Renal cortical epithelial cell (primary cell): ENCODE data around the gene RERE. TPM values are rescaled to one million over a fixed set of nuclear protein-coding genes. Genes with fewer than 3 reads are reported as not detected.

Source experiments
- DNase-seq: peaks from one replicate; pipeline ENCODE4 v3.0.0-alpha.2; 2011; ENCODE audit warnings: low read depth
- total RNA-seq: library from RNA; depleted of rRNA; stranded (reverse); fragments of >200 nt; gene quantifications from 2 replicates; pipeline ENCODE4 v1.2.3, GENCODE V29; 2014

RERE gene
- total RNA-seq, 1 donor from 2014 or later: 57.8 TPM

DNA sequence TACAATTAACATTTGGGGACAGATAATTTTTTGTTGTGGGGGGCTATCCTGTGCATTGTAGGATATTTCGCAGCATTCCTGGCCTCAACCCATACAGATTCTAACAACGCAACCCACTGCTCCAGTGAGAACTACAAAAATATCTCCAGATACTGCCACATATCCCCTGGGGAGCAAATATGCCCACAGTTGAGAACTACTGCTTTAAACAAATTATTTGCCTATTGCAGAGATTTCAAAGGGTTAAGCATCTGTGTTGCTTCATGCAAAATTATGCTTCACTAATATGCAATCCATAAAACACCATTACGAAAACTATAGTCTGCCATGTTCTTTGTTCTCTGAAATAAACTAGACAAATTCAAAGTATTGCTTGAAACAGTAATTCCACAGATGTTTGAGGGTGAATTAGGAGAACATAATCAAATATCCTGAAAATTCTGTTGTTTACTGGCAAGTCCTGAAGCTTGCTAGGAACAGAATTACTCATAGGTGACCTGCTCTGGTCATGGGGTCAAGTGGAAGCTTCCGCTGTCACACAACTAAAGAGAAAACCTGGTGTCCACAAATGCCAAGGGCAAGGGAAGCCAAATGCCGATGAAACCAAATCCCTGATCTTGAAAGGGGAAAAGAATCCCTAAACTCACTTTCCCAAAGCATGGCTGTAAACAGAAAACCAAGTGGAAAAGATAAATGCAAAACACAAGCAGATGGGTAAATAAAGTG, 149.4 kb downstream of the RERE start:
- peak; percentile 81 for DNase-seq

DNA sequence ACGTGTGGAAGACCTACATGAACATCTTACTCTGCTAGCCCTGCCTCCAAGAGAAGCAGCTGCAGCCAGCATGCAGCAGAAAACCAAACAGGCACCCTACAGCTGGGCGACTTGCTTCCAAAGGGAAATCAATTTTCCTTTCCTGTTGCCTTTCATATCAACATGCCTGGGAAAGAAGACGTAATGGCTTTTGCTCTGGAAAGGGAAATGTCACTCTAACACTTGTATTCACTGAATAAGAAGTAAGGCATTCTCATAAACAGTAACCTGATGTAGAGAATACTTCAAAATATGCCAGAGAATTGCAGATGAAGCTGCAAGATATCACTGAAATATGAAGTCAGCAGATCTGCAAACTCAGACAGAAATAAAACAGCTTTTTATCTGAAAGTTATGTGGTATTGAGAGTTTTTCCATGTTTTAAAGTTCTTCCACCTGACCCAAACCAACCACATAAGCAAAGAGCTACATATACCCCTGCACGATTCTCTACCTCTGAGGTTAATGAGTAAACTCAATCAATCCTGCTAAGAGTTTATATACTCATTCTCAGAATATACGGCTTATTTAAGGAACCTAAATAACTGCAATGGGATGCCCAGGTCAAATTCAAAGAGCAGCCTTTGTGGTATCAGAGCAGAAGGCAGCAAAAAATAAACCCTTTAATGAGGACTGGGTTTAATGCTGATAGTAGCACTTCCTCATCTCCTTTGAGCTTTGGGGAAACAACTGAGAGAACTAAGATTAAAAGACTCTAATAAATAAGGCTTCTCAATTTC, 150.9 kb downstream of the RERE start:
- DNase-seq: peak; percentile 43

GRCh38 chr1:8665833-8666232, 151.6 kb downstream of the RERE start:
- no peak for DNase-seq

GRCh38 chr1:8664887-8665286, 152.6 kb downstream of the RERE start:
- no peak for DNase-seq

GRCh38 chr1:8663915-8664329, 153.5 kb downstream of the RERE start:
- peak; percentile 52 for DNase-seq

DNA sequence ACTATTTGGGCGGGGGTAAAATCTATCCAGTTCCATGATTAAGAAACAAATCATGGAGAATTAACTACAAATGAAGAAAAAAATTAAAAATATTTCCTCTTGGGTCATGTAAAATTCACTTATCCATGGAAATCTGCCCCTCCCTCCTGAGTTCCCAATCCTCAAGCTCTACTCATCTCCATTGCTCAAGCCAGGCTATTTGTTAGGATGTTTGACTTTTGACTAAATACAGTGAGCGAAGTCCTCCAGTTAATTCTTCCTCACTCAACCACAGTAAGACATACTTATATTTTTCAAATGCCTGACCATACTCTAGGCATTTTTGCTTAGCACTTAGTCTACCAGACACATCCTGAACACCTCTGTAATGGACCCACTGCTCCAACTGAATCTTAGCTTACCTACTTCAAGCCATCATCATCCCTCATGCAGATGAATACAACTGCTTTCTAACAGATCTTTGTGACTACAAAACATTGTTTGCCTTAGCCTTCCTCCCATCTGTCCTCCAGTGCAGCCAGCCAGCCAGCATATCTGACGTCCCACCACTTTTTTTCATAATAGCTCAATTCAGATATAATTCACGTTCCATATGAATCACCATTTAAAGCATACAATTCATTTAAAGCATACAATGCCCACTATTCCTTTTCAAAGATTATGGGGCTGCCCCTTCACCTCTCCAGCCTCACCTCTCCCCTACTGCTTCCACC, 154.2 kb downstream of the RERE start:
- DNase-seq: no peak

DNA sequence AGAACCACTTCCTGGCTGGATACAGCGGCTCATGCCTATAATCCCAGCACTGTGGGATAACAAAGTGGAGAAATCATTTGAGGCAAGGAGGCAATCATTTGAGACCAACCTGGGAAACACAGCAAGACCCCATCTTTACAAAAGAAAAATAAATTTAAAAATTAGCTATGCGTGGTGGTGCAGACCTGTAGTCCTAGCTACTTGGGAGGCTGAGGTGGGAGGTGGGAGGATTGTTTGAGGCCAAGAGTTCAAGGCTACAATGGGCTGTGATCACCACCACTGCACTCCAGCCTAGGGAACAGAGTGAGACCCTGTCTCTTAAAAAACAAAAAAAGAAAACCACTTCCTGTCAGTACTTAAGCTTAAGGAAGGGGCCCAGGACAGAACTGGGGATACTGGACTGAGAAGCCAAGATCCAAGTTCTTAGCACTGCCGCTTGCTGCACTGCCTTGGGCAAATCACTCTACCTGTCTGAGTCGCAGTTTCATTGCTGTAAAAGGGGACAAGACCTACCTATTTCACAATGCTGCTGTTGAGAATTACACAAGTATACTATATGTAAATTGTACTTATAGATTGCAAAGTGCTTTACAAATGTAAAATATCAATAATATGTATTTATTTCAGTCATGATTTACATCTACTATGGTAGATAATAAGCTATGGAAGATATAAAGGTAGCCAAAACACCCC, 154.9 kb downstream of the RERE start:
- no peak for DNase-seq

DNA sequence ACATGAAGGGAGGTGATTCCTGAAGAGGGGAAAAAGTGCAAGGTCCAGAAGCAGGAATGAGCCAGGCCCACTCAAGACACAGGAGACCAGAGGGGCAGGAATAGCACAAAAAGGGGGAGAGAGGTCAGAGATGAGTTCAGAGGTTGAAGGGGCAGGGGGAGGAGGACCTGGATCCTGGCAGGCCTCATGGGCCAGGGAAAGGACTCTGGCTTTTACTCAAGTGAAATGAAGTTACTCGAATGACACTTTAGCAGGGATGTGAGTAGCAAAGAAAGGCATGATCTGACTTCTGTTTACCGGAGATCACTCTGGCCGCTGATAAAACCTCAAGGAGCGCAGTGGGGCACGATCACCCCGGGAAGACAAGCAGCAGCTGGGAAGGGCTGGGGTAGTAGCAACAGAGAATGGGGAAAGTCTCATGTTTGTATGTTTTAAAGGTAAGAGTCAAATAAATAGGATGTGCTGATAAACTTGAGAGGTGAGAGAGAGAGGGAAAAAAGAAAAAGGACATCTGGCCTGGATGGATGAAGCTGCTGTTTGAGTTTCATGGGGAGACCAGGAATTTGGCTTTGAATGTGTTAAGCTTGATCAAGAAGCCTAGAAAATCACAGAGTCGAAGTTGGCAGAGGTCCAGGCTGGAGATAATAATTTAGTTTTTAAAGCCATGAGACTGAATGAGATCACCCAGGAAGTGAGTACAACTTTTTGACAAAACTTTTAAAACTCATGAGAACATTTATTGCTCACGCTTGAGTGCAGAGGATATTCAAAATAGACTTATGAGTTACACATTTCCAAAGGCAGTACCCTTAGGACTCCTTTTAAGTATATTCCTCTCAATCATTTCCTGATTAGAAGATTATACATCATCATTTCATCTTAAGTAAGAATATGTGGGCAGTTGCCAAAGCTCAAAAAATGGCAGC, 156.0 kb downstream of the RERE start:
- peak; percentile 90 for DNase-seq

DNA sequence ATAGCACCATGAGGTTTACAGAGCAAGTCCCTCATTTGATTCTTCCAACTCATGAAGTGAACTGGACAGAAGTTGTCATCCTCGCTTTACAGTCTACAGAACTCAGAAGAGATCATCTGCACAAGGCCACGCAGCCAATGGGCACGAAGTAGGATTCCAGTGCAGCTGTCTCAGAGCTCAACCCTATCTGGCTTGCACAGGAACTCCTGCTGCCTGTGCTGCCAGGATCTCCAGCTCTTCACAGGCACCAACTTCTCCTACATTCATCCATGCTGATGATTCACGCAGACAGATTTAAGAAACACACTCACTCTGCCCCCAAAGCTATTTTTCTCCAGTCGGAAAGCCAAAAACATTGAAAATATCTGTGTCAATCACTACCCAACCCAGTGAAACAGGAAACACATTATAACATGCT, 157.0 kb downstream of the RERE start:
- peak; percentile 75 for DNase-seq

- DNase-seq: no peak
Measured at GRCh38 chr1:8659593-8659992, 157.8 kb downstream of the RERE start.

GRCh38 chr1:8653878-8654277, 163.6 kb downstream of the RERE start:
- peak; percentile 54 for DNase-seq

DNA sequence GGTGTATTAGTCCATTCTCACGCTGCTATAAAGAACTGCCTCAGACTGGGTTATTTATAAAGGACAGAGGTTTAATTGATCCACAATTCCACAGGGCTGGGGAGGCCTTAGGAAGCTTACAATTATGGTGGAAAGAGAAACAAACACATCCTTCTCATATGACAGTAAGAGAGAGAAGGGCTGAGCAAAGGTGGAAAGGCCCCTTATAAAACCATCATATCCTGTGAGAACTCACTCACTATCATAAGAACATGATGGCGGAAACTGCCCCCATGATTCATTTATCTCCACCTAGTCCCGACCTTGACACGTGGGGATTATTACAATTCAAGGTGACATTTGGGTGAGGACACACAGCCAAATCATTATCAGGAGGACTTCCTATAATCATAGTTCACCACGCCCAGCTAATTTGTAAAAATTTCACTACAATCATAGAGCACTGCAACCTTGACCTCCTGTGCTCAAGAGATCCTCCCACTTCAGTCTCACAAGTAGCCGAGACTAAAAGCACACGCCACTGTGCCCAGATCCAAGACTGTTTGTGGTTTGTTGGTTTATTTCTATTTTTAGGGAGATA, 164.9 kb downstream of the RERE start:
- DNase-seq: no peak

- DNase-seq: no peak
Measured at GRCh38 chr1:8651962-8652361, 165.5 kb downstream of the RERE start.

- no peak for DNase-seq
Measured at GRCh38 chr1:8651236-8651890, 166.1 kb downstream of the RERE start.

- no peak for DNase-seq
Measured at GRCh38 chr1:8649875-8650274, 167.6 kb downstream of the RERE start.

DNA sequence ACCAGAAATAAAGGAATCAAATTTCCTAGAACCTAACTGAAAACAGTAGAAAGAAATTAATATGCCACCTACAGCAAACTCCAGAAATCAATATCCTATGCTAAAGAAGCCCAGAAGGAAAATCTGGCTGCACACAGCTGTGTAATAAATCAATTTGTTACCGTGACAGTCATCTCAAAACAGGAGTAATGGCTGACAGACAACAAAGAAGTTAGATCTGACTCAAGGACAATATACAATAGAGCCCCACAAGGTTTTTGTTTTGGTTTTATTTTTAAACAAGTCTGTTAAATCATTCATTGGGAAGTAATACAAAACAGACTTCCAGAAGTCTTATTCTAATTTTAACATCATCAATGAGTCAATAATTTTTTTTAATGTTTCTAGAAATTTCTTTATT, 168.4 kb downstream of the RERE start:
- peak; percentile 55 for DNase-seq

DNA sequence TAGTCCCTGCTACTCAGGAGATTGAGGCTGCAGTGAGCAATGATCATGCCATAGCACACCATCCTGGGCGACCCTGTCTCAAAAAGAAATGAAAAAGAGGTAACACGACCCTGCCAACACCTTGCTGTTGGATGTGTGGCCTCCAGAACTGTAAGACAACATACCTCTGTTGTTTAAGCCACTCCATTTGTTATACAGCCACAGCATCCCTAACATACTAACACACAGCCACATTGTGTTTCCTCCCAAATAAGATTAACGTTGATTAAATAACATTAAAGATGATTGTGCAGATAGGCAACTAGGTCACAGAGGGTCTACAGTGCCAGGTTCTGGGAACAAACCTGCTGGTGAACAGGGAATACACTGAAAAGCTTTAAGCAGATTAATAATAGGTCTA, 170.4 kb downstream of the RERE start:
- no peak for DNase-seq

GRCh38 chr1:8646189-8646588, 171.3 kb downstream of the RERE start:
- DNase-seq: no peak

DNA sequence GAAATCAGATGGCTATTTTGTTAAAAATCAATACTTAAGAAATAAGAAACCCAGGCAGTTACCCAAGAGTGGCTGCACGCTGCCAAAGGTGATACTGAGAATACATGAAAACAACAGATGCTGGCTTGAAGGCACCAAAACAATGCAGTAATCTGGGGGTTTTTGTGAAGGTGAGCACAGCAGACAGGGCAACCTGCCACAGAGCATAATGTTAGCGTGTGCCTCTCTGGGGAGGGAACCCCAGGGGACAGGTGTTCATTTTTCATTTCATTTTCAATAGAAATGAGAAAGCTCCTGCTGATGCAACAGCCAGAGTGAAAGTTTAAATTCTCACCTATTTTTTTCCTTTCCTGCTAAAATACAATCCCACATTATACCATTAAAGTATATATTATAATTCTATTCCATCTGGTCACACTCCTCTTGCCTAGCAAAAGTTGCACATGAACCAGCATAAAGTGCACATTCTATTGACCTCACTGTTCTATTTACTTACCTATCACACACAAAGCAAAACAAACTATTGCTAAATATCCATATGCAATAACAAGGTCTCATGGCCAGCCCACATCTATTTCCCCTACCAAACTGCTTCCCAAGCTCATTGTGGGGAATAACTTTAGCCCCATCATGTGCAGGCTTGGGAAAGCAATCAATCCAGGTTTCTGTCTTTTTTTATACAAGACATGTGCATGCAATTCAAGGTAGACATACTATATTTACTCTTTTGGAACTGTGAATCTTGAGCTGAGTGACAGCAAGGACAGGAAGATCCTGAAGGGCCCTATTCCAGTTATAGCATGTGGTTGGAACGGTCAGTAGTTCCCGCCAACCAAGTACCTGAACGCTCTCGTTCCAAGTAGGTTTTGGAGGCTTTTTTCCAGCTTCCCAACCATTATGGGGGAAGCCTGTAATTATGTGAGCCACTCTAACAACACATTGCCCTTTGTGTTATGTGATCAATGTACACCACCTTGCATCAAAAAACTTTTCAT, 173.6 kb downstream of the RERE start:
- no peak for DNase-seq
